HG03066 (cell line): ENCODE results near the gene NUF2.
"Not testable (repeated sequence)": the region's sequence is repeated elsewhere in the genome, so short reads cannot be mapped to it uniquely, and the experiment has no call there.

Source experiments
- ATAC-seq: cut with Tn5 transposase; IDR thresholded peaks from one replicate; pipeline ENCODE4 v1.9.1; 2021; ENCODE audit warnings: low read depth; ENCODE audit not compliant: unreplicated experiment

The NUF2 gene

DNA sequence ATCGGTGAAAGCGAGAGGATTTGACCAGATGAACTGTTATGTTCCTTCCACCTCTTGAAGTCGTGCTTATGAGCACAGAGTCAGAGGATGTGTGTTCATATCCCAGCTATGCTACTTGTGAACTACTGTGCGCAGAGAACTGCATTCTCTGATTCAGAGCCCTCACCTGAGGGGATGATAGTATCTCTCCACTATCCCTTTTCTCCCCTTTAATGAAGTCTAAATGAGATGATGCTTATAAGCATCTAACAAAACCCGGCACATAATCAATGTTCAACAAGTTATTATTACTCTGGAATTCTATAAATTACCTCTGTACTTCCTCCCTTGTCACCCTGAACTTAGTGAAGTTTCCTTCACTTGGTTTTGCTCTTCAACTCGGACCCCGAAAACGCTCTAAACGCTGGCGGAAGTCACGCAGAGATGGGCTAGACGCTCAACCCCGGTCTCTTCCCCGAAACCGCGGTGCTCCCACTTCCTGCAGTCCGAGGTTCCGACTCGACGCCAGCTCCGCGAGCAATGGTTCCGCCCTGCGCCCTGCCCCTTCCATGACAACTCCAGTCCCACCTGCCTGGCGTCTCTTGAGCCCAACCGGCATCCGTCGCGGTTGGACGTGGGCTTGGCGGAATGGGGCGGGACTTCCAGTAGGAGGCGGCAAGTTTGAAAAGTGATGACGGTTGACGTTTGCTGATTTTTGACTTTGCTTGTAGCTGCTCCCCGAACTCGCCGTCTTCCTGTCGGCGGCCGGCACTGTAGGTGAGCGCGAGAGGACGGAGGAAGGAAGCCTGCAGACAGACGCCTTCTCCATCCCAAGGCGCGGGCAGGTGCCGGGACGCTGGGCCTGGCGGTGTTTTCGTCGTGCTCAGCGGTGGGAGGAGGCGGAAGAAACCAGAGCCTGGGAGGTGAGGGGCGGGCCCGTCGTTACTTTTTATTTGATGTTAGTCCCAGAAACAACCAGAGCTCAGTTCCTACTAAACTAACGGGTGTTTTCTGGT is at the start of gene NUF2:
Gene NUF2 (plus strand): TSS at position 644 of the 995 bp plus-strand sequence. CDS start 4,098 bp downstream, outside the sequence.
- ATAC-seq = peak; percentile 94

GRCh38 chr1:163273766-163274441 is 47.9 kb upstream of the NUF2 start:
- no peak for ATAC-seq

DNA sequence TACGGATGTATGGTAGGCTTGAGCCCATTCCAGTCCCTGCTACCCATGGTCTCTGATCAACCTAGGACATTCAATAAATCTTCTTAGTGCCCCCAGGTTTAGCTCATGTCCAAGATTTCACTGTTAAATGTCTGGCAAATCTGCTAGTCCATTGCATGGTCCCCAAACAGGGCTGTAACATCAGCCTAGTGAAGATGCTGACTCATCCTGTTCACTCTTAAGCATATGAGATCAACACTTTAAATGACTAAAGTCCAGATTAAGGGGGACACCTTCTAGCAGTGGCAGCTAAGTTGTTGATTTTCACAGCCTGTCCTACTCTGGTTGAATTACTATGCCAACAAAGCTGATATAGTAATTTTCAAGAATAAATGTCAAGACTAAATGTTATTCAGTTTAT is 46.5 kb upstream of the NUF2 start:
- no peak for ATAC-seq

- ATAC-seq = no peak
Observed at GRCh38 chr1:163278602-163279001, 43.2 kb upstream of the NUF2 start.

DNA sequence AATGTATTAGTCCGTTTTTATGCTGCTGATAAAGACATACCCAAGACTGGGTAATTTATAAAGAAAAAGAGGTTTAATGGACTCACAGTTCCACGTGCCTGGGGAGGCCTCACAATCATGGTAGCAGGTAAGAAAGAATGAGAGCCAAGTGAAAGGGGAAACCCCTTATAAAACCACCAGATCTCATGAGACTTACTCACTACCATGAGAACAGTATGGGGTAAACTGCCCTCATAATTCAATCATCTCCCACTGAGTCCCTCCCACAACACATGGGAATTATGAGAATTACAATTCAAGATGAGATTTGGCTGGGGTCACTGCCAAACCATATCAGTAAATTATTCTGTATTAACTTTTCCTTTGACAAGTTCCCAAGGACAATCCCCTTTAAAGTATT is 36.9 kb upstream of the NUF2 start:
- ATAC-seq = not testable (repeated sequence)

GRCh38 chr1:163290025-163290640 is 31.6 kb upstream of the NUF2 start:
- ATAC-seq = no peak

DNA sequence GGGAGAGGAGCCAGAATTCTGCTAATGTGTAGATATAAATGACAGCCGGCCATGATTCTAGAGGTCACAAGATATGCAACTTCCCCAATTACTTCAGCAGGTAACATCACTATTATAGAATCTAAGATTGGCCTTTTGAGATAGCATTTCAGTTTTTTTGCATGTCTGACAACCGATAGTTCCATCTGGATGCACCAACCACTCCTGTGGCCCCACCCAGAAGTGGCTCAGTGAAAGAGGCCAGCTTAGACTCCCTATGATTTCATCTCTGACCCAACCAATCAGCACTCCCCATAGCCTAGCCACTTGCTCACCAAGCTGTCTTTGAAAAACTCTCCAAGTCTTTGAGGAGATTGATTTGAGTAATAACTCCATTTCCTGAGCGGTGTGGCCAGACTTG is 30.3 kb upstream of the NUF2 start:
- no peak for ATAC-seq

DNA sequence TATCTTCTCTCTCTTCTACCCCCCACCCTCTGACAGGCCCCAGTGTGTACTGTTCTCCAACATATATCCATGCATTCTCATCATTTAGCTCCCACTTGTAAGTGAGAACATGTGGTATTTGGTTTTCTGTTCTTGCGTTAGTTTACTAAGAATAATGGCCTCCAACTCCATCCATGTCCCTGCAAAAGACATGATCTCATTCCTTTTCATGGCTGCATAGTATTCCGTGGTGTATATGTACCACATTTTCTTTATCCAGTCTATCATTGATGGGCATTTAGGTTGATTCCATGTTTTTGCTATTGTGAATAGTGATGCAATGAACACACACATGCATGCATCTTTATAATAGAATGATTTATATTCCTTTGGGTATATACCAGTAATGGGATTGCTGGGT is 29.6 kb upstream of the NUF2 start:
- ATAC-seq = not testable (repeated sequence)

GRCh38 chr1:163293497-163293896 is 28.3 kb upstream of the NUF2 start:
- ATAC-seq = not testable (repeated sequence)

- ATAC-seq = no peak
Observed at GRCh38 chr1:163295949-163296348, 25.8 kb upstream of the NUF2 start.

DNA sequence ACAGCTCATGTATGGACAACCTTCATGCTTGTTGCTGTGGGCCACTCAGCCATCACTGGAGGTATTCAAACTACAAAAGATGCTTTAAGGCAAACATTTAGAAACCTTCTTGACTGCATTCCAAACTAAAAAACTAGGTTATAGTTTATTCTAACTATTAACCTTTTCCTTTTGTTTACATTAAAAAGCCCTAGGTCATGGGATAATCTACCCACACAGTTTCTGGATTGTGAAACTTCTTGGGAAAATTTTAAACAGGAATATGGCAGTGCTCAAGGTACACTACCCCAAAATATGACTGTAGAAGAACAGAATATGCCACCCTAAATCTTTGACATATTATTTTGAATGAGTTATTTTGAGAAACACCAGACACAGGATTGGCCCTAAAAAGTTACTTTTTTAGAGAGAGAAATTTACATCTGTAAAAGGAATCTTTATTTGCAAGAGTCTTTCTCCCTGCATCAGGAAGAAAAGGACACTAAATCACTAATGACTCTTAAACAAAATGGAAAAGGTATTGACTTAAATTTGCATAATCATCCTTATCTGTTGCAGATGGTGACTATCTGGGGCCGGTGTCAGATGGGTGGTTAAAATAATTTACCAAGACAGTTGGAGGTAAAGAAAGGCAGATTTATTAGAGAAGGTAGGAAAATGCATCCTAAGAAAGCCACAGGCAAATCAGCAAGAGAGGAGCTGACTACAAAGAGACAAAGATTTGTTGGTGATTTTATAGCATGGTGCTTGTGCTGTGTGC is 25.1 kb upstream of the NUF2 start:
- no peak for ATAC-seq

DNA sequence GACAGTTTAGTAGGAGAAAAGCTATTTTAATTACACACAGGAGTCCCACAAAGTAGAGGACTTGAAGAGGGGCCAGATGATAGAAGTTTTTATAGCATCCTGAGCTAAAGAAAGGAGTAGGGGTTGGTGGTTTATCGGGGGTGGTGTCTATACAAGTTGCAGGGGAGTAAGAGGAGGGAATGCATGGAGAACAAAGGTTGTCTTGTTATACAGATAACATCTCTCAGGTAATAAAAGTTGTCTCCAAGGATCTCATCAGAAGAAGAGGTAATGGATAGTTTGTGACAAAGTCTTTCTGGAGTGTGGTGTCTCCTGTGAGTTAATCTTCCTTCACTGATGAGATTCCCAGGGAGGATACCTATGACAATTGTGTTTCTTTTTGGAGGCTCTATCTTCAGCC is 23.4 kb upstream of the NUF2 start:
- no peak for ATAC-seq

DNA sequence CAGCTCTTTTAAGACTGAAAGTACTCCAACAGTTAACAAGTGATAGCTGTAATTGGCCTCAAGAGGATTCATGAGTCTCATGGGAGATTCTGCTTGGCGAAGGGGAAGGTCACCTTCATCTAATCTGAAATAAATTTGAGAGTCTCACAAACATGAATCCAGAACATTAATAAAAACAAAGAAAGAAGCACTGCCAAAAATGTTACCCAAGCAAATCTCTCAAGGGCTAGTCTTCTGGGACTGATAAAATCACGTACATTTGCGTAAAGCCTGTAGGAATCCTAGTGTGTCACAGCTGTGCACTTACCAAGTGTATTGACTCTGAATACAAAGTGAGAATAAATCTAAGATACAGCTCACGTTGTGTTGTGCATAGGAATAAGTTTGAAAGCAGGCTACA is 21.2 kb upstream of the NUF2 start:
- ATAC-seq = no peak

GRCh38 chr1:163303561-163303960 is 18.2 kb upstream of the NUF2 start:
- ATAC-seq = no peak

DNA sequence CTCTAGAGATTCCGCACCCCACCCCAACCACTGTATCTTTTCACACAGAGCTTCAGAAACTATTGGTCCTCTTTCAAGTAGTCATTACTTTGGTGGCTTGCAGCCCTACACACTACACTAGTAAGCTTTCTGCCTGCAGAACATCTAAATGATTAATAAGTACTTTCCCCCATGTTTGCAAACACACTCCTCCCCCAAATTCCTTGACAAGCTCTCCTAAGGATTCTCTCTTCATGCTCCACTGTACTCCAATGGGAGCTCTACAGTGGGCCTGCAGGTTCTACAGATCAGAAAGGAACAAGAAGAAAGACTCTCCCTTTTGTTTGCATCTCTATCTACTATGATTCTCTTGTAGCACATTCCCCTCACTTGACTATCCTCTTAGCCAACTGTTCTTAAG is 16.3 kb upstream of the NUF2 start:
- no peak for ATAC-seq

GRCh38 chr1:163307479-163308171 is 14.1 kb upstream of the NUF2 start:
- no peak for ATAC-seq

GRCh38 chr1:163308811-163309210 is 12.9 kb upstream of the NUF2 start:
- ATAC-seq = no peak

GRCh38 chr1:163315773-163316374 is 5.9 kb upstream of the NUF2 start:
- ATAC-seq = no peak

- no peak for ATAC-seq
Observed at GRCh38 chr1:163320891-163321290, 863 bp upstream of the NUF2 start.
